Sigmoid colon (tissue), 4 donors: ENCODE results near the gene ZNF512B.

ENCODE experiments used
- EP300 ChIP-seq, 4 donors: sonication (generic); formaldehyde crosslinking; IDR thresholded peaks; one replicate each; pipeline ENCODE4 v1.6.1; 2017; ENCODE audit warnings: antibody characterized with exemption in 4 of 4
- POLR2A ChIP-seq, 2 donors: fragments of 450-650 bp; IDR thresholded peaks; one replicate each; pipeline ENCODE4 v1.6.1; 2016; ENCODE audit warnings: antibody characterized with exemption in 2 of 2, mild to moderate bottlenecking in 2 of 2, moderate library complexity in 2 of 2
- POLR2AphosphoS5 ChIP-seq, 4 donors: sonication (generic); formaldehyde crosslinking; IDR thresholded peaks; one replicate each; pipeline ENCODE4 v1.6.1; 2017; ENCODE audit warnings: antibody characterized with exemption in 4 of 4
- TF ChIP-seq, protein P1 (sequence below), 4 experiments: fragments of 450-650 bp in 3 of 4; fragments of 200-600 bp in 1 of 4; IDR thresholded peaks; one replicate each; pipeline ENCODE4 v1.5.1; 2016 to 2019; ENCODE audit warnings: antibody characterized with exemption in 4 of 4, mild to moderate bottlenecking in 3 of 4, moderate library complexity in 2 of 4

DNA sequence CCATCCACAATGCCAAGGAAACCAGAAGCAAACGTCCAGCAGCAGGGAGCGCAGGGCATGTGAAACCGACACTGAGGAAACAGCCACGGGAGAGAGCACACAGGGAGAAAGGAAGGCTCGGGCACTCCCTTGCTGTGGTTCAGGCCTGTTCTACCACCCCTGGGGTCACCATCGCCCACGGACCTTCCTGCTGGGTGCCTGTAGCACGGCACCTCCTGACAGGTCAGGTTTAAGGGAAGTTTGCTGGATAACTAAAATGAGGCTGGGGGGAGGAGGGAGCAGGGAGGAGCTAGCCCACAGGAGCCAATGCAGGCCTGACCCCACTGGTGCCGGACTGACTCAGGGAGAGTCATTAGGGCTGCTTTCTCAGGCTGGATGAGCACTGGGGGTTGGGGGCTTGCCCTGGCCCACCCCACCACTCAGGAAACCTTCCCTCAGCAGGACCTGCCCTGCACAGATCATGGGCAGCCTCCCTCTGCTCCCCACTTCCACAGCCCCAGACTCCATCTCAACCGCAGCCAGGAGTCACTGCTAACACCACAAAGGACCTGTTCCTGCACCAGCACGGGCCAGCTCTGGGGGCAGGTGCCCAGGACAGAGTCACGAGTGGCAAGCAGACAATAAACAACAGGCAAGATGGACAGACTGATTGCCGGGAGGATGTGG, 15.8 kb downstream of the ZNF512B start:
- TF ChIP-seq POLR2AphosphoS5 (IDR thresholded peaks at IDR 0.05) (no peak), POLR2A (IDR thresholded peaks at IDR 0.05) (no peak), EP300 (IDR thresholded peaks at IDR 0.05) (no peak)
- TF ChIP-seq, protein P1, sequence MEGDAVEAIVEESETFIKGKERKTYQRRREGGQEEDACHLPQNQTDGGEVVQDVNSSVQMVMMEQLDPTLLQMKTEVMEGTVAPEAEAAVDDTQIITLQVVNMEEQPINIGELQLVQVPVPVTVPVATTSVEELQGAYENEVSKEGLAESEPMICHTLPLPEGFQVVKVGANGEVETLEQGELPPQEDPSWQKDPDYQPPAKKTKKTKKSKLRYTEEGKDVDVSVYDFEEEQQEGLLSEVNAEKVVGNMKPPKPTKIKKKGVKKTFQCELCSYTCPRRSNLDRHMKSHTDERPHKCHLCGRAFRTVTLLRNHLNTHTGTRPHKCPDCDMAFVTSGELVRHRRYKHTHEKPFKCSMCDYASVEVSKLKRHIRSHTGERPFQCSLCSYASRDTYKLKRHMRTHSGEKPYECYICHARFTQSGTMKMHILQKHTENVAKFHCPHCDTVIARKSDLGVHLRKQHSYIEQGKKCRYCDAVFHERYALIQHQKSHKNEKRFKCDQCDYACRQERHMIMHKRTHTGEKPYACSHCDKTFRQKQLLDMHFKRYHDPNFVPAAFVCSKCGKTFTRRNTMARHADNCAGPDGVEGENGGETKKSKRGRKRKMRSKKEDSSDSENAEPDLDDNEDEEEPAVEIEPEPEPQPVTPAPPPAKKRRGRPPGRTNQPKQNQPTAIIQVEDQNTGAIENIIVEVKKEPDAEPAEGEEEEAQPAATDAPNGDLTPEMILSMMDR (IDR thresholded peaks at IDR 0.05), result no peak
